NCI-H524 (cell line): ENCODE results near the gene CIAO2B.
"Not testable (repeated sequence)": the region's sequence is repeated elsewhere in the genome, so short reads cannot be mapped to it uniquely, and the experiment has no call there.

Source experiments
- DNase-seq, 2 experiments: peaks; one replicate each; lab custom pipeline; 2025; lab: John Stamatoyannopoulos, UW

The CIAO2B gene

DNA sequence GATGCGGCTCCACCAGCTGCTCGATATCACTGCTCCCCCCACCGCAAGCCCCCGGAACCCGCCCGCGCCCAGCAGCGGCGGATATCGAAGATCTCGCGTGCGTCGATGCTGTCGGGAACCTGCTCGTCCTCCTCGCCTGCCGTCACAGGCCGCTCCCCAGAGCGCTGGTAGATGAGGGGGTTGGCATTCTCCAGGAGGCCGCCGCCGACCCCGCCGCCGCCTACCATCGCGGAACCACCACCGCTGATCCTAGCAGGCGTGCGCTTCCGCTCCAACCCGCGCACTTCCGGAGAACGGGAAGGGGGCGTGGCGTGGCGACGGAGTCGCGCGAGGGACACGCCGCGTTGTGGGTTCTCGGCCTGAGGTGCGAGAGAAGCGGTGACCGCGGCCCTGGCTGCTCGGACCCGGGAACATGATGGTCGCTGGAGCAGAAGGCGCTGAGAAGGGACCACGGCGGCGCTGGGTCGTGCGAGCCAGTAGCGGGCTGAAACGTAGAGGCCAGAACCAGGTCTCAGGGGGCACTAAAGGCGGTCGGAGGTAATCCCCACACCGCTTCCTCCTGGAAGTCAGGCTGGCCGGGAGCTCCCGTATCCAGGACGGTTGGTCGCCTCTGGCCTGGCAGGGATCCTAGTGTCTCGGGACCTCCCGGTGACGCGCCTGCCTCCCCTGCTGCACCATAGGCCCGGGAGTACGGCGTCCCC is at the start of gene CIAO2B:
Gene CIAO2B (minus strand): TSS at position 265 of the 701 bp plus-strand sequence. CDS start 38 bp downstream, at position 227.
- peak; percentile 66 to 83 for DNase-seq

DNA sequence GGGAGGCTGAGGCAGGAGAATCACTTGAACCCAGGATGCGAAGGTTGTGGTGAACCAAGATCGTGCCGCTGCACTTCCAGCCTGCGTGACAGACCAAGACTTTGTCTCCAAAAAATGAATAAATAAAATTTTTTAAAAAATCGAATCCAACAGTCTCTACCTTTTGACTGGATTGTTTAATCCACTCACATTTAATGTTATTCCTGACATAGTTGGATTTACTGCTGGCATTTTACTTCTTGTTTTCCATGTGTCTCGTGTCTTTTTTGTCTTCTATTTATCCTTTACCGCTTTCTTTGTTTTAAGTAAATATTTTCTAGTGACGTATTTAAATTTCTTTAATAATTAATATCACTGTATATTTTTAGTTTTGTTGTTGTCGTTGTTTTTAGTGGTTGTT is 48.8 kb upstream of the CIAO2B start:
- DNase-seq = no peak

DNA sequence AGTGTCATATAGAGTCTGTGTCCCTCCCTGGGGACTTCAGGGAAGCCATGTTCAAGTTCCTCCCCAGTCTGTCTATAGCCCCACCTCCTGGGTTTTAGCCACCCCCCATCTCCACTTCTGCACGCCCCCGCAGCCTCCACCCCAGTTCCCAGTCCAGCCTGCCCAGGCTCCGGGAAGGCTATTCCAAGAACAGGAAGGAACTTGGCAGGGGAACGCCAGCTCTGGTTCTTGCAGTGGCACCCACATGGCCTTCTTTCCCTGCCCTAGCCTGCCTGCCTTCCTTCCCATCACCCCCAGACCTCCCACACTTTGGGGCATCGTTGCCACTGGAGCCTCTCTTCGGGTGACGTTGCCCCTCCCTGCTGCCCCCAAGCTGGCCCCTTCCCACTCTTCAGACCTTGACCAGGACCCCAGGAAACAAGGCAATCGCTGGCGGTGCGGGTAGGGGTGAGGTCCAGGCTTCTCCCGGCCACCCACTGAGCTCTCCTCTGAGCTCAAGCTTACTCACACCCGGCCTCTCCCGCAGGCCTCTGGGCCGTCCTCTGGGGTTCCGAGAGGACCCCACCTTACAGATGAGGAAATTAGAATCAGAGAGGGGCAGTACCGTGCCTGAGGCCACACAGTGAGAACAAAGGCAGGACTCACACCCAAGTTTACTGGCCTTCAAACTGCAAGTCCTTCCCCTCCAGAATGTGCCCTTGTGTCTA is 45.0 kb upstream of the CIAO2B start:
- DNase-seq = no peak

DNA sequence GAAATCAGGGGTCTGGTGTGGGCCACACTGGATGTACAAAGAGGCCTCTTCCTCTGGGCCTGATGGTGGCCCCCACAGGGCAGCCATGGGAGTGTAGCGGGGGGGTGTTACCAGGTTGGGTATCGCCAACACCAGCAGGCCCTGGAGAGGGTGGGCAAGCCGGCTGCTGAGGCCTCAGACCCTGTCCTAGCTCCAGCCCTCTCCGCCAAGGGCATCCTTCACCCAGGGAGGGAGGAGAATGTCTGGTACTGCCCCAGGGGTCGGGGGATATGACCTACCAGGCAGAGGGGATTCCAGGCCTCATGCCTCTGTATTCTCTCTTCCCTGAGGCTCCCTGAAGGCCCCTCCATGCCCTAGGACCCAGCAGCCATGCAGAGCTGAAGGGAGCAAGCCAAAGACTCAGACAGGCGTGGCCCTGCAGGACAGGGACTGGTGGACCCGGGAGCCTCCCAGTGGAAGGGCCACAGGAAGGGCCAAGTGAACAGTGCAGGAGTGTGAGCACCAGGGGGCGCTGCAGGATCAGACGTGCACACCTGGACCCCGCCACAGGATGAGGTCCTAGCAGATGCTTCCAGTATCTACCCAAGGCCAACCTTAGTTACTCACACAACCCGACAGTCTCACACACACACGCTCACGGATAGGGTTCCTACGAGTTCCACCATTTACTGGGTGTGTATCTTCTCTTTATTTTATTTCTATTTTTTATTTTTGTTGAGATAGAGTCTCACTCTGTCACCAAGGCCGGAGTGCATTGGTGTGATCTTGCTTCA is 43.3 kb upstream of the CIAO2B start:
- peak; percentile 76 to 90 for DNase-seq

DNA sequence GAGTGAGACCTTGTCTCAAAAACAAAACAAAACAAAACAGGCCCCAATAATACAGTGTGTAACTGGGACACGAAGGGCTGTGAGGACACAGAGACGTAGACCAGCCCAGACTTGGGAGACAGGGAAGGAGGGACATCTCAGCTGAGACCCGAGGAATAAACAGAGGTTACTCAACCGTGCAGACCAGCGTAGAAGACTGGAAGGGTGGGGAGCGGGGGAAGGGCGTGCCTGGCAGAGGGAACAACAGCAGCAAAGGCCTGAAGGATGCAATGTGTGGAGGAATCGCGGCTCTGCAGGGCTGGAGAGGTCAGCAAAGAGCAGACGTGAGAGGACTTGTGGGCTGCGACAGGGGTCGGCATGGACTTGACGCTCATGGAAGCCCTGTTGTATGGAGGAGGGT is 42.5 kb upstream of the CIAO2B start:
- no peak for DNase-seq

DNA sequence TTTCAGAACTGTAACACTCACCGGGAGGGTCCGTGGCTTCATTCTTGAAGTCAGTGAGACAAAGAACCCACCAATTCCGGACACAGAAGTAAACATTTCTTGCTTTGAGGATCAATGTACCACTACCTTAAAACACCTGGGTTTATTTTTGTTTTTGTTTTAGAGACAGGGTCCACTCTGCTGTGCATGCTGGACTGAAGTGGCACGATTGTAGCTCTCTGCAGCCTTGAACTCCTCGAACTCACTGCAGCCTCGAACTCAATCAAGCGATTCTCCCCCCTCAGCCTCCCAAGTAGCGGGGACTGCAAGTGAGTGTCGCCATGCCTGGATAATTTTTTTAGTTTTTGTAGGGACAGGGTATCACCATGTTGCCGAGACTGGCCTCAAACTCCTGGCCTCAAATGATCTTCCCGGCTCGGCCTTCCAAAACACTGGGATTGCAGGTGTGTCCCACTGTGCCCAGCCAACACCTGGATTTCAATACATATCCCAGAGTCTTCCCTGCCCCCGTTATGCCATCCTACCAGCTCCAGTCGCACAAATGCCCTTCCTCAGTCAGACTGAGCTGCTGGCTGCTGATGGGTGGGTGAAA is 41.2 kb upstream of the CIAO2B start:
- DNase-seq = no peak

DNA sequence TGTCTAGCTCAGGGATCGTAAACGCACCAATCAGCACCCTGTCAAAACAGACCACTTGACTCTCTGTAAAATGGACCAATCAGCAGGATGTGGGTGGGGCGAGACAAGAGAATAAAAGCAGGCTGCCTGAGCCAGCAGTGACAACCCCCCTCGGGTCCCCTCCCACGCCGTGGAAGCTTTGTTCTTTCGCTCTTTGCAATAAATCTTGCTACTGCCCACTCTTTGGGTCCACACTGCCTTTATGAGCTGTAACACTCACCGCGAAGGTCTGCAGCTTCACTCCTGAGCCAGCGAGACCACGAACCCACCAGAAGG is 40.7 kb upstream of the CIAO2B start:
- DNase-seq = peak in 1 of 2 experiments; percentile 30

DNA sequence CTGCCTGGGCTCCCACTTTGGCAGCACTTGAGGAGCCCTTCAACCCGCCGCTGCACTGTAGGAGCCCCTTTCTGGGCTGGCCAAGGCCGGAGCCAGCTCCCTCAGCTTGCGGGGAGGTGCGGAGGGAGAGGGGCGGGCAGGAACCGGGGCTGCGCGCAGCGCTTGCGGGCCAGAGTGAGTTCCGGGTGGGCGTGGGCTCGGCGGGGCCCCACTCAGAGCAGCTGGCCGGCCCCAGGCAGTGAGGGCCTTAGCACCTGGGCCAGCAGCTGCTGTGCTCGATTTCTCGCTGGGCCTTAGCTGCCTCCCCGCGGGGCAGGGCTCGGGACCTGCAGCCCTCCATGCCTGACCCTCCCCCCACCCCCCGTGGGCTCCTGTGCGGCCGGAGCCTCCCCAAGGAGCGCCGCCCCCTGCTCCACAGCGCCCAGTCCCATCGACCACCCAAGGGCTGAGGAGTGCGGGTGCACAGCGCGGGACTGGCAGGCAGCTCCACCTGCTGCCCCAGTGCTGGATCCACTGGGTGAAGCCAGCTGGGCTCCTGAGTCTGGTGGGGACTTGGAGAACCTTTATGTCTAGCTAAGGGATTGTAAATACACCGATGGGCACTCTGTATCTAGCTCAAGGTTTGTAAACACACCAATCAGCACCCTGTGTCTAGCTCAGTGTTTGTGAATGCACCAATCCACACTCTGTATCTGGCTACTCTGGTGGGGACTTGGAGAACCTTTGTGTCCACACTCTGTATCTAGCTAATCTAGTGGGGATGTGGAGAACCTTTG is 40.1 kb upstream of the CIAO2B start:
- peak in 1 of 2 experiments; percentile 12 for DNase-seq

DNA sequence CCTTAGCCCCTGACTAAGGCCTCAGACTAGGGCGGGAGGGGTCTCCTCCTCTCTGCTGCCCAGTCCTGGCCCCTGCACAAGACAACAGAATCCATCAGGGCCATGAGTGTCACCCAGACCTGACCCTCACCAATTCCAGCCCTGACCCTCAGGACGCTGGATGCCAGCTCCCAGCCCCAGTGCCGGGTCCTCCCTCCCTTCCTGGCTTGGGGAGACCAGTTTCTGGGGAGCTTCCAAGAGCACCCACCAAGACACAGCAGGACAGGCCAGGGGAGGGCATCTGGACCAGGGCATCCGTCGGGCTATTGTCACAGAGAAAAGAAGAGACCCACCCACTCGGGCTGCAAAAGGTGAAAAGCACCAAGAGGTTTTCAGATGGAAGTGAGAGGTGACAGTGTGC is 39.5 kb upstream of the CIAO2B start:
- DNase-seq = no peak

DNA sequence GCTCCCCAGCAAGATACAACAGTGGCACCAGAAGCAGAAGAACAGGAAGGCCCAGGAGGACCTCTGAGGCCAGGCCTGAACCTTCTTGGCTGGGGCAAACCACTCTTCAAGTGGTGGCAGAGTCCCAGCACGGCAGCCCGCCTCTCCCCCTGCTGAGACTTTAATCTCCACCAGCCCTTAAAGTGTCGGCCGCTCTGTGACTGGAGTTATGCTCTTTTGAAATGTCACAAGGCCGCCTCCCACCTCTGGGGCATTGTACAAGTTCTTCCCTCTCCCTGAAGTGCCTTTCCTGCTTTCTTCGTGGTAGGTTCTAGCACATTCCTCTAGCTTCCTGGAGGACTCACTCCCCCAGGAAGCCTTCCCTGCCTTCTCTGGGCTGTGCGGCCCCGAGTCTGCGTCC is 38.8 kb upstream of the CIAO2B start:
- no peak for DNase-seq

DNA sequence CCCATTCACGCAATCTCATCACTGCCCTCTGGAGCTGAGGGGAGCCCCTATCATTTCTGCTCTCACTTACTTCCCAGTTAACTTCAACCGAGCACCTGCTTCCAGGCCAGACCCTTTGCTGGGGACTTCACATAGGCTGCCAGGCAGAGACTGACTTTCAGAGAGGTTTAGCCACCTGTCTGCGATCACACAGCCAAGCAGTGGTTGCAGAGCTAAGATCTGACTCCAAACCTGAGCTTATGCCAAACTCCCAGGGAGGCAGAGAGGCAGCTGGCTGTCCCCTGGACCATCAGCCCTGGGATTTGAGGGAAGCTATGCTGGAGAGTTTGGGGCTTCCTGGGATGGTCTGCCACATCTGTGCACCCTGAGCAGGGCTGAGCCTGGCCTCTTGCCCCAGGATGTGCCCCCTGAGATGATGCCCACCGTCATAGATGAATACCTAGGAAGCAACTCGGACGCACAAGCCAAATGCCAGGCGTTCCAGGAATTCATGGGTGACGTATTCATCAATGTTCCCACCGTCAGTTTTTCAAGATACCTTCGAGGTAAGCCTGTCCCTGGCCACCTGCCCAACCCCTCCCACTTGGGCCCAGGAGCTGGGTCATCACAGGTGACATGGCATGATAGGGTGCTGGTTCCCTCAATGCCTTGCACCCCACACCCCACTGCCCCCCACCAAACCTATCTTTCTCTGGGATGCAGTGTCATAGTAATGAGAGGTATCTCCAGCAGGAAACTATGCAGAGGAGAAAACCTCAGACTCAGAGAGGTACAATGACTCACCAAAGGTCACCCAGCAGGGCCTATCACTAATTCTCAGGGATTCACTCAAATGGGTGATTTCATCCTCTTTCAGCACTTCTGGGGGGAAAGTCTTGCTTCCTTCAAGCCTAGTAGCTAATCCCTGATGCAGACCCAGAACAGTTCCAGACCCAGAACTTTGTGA is 36.8 kb upstream of the CIAO2B start:
- DNase-seq = no peak

DNA sequence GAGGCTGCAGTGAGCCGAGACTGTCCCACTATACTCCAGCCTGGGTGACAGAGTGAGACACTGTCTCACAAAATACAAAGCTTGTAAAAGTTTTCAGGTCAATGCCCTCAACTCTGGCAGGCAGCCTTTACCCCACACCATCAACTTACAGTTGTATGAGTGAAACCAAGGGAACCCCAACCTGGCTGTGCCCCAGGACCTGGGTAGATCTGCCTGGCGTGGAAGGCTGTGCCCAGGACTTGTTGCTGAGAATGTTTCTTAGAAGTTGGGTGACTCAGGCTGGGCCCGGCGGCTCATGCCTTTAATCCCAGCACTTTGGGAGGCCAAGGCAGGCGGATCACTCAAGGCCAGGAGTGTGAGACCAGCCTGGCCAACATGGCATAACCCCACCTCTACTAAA is 34.6 kb upstream of the CIAO2B start:
- DNase-seq = no peak

DNA sequence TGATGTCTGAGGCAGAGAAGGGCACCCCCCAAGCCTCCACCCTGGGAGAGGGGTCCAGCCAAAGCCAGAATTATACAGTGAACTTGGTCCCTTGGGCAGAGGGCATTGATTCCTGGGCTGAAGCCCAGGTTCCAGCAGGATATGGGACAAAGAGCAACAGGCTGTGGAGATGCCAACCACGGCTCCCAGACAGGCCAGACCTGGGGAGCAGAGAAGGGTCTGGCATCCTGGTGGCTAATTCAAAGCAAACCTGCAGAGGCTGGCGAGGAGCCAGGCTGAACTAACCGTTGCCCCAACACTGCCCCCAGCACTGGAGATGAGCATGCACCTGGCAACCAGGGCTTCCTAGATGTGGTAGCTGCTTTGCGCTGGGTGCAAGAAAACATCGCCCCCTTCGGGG is 29.8 kb upstream of the CIAO2B start:
- DNase-seq = no peak

DNA sequence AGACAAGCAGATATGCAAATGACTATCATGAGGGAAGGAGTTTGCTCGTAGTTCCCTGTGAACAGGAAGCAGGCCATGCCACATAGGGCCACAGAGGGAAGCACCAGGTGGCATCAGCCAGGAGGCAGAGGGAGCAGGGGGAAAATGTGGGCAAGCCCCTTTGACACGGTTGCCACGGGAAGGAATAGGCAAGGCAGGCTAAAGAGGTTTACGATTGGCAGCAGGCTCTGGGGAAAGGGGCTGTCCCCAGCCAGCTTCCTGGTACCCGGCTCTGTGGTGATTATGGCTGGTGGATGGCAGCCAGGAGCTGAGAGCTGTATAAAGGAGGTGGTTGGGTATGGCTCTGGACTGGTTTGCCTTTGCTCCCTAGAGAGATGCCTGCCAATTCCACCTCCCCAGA is 27.7 kb upstream of the CIAO2B start:
- DNase-seq = no peak

DNA sequence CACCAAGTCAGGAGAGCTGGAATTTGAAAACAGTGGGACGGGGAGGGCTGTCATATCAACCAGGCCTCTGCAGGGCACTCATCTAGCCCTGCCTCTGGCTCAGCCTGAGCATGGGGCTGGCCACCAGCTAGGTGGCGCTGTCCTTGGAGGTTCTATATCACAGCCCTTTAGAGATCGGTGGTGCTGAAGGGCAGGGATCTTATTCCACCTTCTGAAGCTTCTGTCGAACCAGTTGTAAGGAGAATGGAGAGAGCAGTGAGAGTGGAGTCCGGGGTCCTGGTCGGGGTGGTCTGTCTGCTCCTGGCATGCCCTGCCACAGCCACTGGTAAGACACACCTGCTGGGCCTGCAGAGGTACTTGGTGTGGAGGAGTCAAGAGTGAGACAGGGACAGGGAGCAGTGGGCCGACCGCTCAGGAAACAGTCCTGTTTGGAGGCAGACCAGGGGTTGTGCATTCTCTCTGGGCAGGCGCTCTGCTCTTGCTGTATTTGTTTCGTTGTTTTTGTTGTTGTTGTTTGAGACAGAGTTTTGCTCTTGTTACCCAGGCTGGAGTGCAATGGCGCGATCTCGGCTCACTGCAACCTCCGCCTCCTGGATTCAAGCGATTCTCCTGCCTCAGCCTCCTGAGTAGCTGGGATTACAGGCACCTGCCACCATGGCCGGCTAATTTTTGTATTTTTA is 27.0 kb upstream of the CIAO2B start, which contains the start of gene CES3:
Gene CES3 (plus strand): TSS at position 202 of the 680 bp plus-strand sequence. CDS start 42 bp downstream, at position 244.
- peak; percentile 64 to 87 for DNase-seq

DNA sequence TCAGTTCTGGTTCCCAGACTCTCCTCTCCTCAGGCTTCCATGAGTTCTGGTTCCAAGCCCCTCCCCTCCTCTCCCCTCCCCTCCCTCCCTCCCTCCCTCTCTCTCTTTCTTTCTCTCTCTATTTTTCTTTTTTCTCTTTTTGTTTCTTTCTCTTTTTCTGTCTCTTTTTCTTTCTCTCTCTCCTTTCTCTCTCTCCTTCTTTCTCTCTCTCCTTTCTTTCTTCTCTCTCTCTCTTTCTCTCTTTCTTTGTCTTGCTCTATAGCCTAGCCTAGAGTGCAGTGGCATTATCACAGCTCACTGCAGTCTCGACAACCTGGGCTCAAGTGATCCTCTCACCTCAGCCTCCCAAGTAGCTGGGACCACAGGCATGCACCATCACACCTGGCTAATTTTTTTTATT is 26.1 kb upstream of the CIAO2B start:
- no peak for DNase-seq

DNA sequence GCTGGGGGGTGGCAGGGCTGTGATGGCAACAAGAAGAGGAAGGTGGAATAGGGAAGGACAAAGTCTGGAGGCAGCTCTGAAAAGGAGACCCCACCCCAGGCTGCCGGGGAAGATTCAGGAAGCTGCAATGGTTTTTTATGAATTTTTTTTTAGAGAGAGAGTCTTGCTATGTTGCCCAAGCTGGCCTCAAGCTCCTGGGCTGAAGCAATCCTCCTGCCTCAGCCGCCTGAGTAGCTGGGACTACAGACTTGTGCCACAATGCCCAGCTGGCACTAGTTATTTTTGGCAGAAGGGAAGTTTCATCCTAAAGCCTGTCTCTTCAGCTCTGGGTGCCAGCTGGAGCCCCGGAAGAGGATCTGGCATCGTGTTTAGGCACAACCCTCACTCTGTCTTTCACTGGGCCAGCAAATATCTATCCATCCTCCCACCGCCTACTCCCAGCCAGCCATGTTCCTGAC is 25.5 kb upstream of the CIAO2B start:
- peak; percentile 66 to 80 for DNase-seq

DNA sequence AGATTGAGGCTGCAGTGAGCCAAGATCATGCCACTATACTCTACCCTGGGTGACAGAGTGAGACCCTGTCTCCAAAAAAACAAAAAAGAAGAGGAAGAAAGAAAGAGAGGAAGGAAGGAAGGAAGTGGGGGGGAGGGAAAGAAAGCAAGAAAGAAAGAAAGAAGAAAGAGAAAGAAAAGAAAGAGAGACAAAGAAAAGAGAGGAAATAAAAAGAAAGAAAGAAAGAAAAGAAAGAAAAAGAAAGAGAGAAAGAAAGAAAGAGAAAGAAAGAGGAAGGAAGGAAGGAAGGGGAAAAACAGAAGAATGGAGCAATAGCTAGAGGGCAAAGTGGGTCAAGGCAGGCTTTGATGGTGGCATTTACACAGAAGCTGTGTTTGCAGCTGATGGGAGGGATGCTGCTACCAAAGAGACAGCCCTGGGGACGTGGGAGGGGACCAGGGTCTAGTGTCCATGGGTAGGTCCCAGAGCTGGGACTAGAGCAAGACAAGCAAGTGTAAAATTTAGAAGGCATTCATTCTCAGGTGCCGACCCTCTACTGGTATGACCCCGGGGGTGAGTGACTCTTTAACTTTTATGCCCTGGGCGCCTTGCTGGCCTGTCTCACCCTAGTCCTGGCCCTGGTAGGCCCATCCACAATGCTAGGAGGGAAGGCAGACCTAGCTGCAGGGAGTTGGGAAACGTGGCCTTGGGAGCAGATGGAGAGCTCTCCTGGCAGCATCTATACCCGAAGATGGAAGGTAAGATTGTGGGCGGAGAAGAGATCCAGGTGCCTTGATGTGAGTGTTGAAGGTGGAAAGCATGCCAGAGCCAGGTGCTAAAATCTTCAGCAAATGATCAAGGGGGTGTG is 24.9 kb upstream of the CIAO2B start:
- DNase-seq = no peak

DNA sequence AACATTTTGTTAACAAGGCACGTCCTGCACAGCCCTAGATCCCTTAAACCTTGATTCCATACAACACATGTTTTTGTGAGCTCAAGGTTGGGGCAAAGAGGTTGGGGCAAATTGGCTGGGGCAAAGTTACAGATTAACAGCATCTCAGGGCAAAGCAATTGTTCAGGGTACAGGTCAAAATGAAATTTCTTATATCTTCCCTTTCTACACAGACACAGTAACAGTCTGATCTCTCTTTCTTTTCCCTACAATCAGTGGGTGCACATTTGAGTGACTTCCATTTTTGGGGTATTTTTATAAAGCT is 21.9 kb upstream of the CIAO2B start:
- DNase-seq = not testable (repeated sequence)
